Mesenchymal stem cell (in vitro differentiated cells and primary cell): Measurements from ENCODE around the gene MAPK6.

ENCODE experiments used
- DNase-seq: peaks from one replicate; pipeline ENCODE4 v3.0.0-alpha.2; 2013
- H2AFZ ChIP-seq: one replicate; pipeline ENCODE4 v1.6.1; 2013; ENCODE audit warnings: low read depth, mild to moderate bottlenecking, control low read depth, inconsistent platforms, low read length, moderate library complexity
- H2AK5ac ChIP-seq: 2 replicates; pipeline ENCODE4 v1.6.1; 2013; ENCODE audit warnings: low read length, moderate library complexity, mild to moderate bottlenecking, inconsistent platforms; ENCODE audit not compliant: severe bottlenecking
- H2BK120ac ChIP-seq: one replicate; pipeline ENCODE4 v1.6.1; 2013; ENCODE audit warnings: low read depth, mild to moderate bottlenecking, inconsistent platforms, low read length, moderate library complexity
- H2BK12ac ChIP-seq, 2 experiments: one replicate each; pipeline ENCODE4 v1.6.1; 2013; ENCODE audit warnings: inconsistent platforms in 2 of 2, low read length in 2 of 2, mild to moderate bottlenecking in 2 of 2, moderate library complexity in 2 of 2, control low read depth in 1 of 2
- H2BK15ac ChIP-seq: one replicate; pipeline ENCODE4 v1.6.1; 2013; ENCODE audit warnings: mild to moderate bottlenecking, low read depth, inconsistent platforms; ENCODE audit not compliant: poor library complexity, severe bottlenecking
- H2BK5ac ChIP-seq: 2 replicates; pipeline ENCODE4 v1.6.1; 2013; ENCODE audit warnings: low read depth, mild to moderate bottlenecking, low read length, control low read depth, inconsistent platforms; ENCODE audit not compliant: poor library complexity, severe bottlenecking
- H3K14ac ChIP-seq, 2 experiments: one replicate each; pipeline ENCODE4 v1.6.1; 2013; ENCODE audit warnings: inconsistent platforms in 2 of 2, low read length in 2 of 2, control low read depth in 1 of 2, mild to moderate bottlenecking in 1 of 2, moderate library complexity in 1 of 2
- H3K18ac ChIP-seq, 2 experiments: one replicate each; pipeline ENCODE4 v1.6.1; 2013; ENCODE audit warnings: inconsistent platforms in 2 of 2, low read length in 2 of 2, control low read depth in 1 of 2, low read depth in 1 of 2, mild to moderate bottlenecking in 1 of 2
- H3K23ac ChIP-seq, 2 experiments: one replicate each; pipeline ENCODE4 v1.6.1; 2013; ENCODE audit warnings: inconsistent platforms in 2 of 2, low read length in 2 of 2, mild to moderate bottlenecking in 2 of 2, moderate library complexity in 2 of 2, control low read depth in 1 of 2
- H3K27ac ChIP-seq: 2 replicates; pipeline ENCODE4 v1.5.1; 2013; ENCODE audit warnings: mild to moderate bottlenecking, moderate library complexity, low read length, control low read depth, inconsistent platforms; ENCODE audit not compliant: poor library complexity, severe bottlenecking
- H3K27me3 ChIP-seq, 2 experiments: 2 replicates each; pipeline versions ENCODE4 v1.6.1 to v1.7.0; 2013; ENCODE audit warnings: low read length in 2 of 2, mild to moderate bottlenecking in 2 of 2, moderate library complexity in 2 of 2, control low read depth in 1 of 2, inconsistent platforms in 1 of 2; ENCODE audit not compliant: control insufficient read depth in 1 of 2, insufficient read depth in 1 of 2
- H3K36me3 ChIP-seq, 2 experiments: 2 replicates each; pipeline versions ENCODE4 v1.6.1 to v1.7.0; 2013; ENCODE audit warnings: low read length in 2 of 2, control low read depth in 1 of 2, inconsistent platforms in 1 of 2, low read depth in 1 of 2, mild to moderate bottlenecking in 1 of 2; ENCODE audit not compliant: insufficient read depth in 2 of 2, control insufficient read depth in 1 of 2
- H3K4ac ChIP-seq, 2 experiments: one replicate each; pipeline ENCODE4 v1.6.1; 2013; ENCODE audit warnings: inconsistent platforms in 2 of 2, low read length in 2 of 2, mild to moderate bottlenecking in 2 of 2, moderate library complexity in 2 of 2, control low read depth in 1 of 2, low read depth in 1 of 2
- H3K4me1 ChIP-seq: 2 replicates; pipeline ENCODE4 v1.6.1; 2013; ENCODE audit warnings: low read depth, low read length, control low read depth; ENCODE audit not compliant: control insufficient read depth, insufficient read depth
- H3K4me2 ChIP-seq: 2 replicates; pipeline ENCODE4 v1.6.1; 2013; ENCODE audit warnings: low read length, mild to moderate bottlenecking, inconsistent platforms; ENCODE audit not compliant: poor library complexity, severe bottlenecking
- H3K4me3 ChIP-seq, 2 experiments: 2 replicates each; pipeline versions ENCODE4 v1.5.1 to v1.7.0; 2013; ENCODE audit warnings: low read length in 2 of 2, mild to moderate bottlenecking in 2 of 2, control low read depth in 1 of 2, low read depth in 1 of 2; ENCODE audit not compliant: insufficient read depth in 1 of 2
- H3K79me1 ChIP-seq: replicated peaks from 2 replicates; pipeline ENCODE4 v1.6.1; 2013; ENCODE audit warnings: mild to moderate bottlenecking, control low read depth, low read length, inconsistent platforms; ENCODE audit not compliant: poor library complexity, severe bottlenecking
- H3K9ac ChIP-seq: 2 replicates; pipeline ENCODE4 v1.7.0; 2013; ENCODE audit warnings: mild to moderate bottlenecking, low read length, moderate library complexity
- H3K9me3 ChIP-seq: 2 replicates; pipeline ENCODE4 v1.7.0; 2013; ENCODE audit warnings: mild to moderate bottlenecking, low read length; ENCODE audit not compliant: control insufficient read depth
- H4K8ac ChIP-seq: one replicate; pipeline ENCODE4 v1.6.1; 2013; ENCODE audit warnings: inconsistent platforms, mild to moderate bottlenecking, low read length, moderate library complexity
- H4K91ac ChIP-seq: one replicate; pipeline ENCODE4 v1.6.1; 2013; ENCODE audit warnings: mild to moderate bottlenecking, low read length, inconsistent platforms
- WGBS: methylation state at CpG from one replicate; pipeline ENCODE4 v1.1.7; 2013; ENCODE audit warnings: mixed read lengths; 5-methylcytosine and 5-hydroxymethylcytosine counted together

MAPK6 gene

GRCh38 chr15:51982770-51983103 is 36.3 kb upstream of the MAPK6 start:
- Histone ChIP-seq H3K14ac (no peak overlapping the region), H3K4me3 (no peak overlapping the region), H3K36me3 (no peaks in the 10 kb centered on the region), H2AFZ (no peak overlapping the region), H2BK12ac (no peak overlapping the region), H3K9ac (peak overlapping the region; percentile 96), H2AK5ac (no peak overlapping the region), H4K8ac (no peak overlapping the region), H3K4me2 (no peak overlapping the region), H3K27me3 (no peaks in the 10 kb centered on the region), H3K4ac (no peak overlapping the region), H3K79me1 (no peaks in the 10 kb centered on the region), H2BK15ac (no peak overlapping the region), H3K27ac (no peak overlapping the region), H3K23ac (no peak overlapping the region), H3K4me1 (no peaks in the 10 kb centered on the region), H2BK5ac (no peak overlapping the region), H3K18ac (no peak overlapping the region), H4K91ac (no peak overlapping the region), H3K9me3 (no peaks in the 10 kb centered on the region), H2BK120ac (no peak overlapping the region)
- DNase-seq, result no peak

GRCh38 chr15:51991141-51991540 is 27.9 kb upstream of the MAPK6 start:
- no peak overlapping the region for H4K91ac ChIP-seq

GRCh38 chr15:51992953-51993352 is 26.1 kb upstream of the MAPK6 start:
- H3K4me1 ChIP-seq, result peaks cover 4% of the 10 kb centered on the region
- H2AK5ac ChIP-seq, result no peak overlapping the region
- no peak overlapping the region for H2BK12ac ChIP-seq
- no peak overlapping the region for H3K27ac ChIP-seq
- H2AFZ ChIP-seq, result no peak overlapping the region
- 83% methylated on average over 1 of the region's 1 CpG for WGBS
- H3K9ac ChIP-seq, result no peak overlapping the region
- H3K14ac ChIP-seq, result no peak overlapping the region
- no peak overlapping the region for H4K8ac ChIP-seq
- no peak overlapping the region for H4K91ac ChIP-seq
- H3K4ac ChIP-seq, result no peak overlapping the region
- H3K4me3 ChIP-seq, result no peak overlapping the region
- H3K79me1 ChIP-seq, result no peaks in the 10 kb centered on the region
- no peaks in the 10 kb centered on the region for H3K36me3 ChIP-seq
- no peak overlapping the region for H2BK120ac ChIP-seq
- DNase-seq, result no peak
- H3K9me3 ChIP-seq, result no peaks in the 10 kb centered on the region
- H2BK15ac ChIP-seq, result no peak overlapping the region
- H3K27me3 ChIP-seq, result no peaks in the 10 kb centered on the region
- H3K4me2 ChIP-seq, result no peak overlapping the region
- H3K23ac ChIP-seq, result no peak overlapping the region
- no peak overlapping the region for H2BK5ac ChIP-seq
- no peak overlapping the region for H3K18ac ChIP-seq

More at GRCh38 chr15:51991141-51991540, 27.9 kb upstream of the MAPK6 start:
- Histone ChIP-seq H3K27ac (no peak overlapping the region), H2AK5ac (no peak overlapping the region), H2BK12ac (no peak overlapping the region), H3K23ac (no peak overlapping the region), H3K4me1 (peaks cover 4% of the 10 kb centered on the region), H3K27me3 (no peaks in the 10 kb centered on the region), H2BK5ac (no peak overlapping the region), H3K79me1 (no peaks in the 10 kb centered on the region), H3K9ac (no peak overlapping the region), H3K14ac (no peak overlapping the region), H3K18ac (no peak overlapping the region), H2BK120ac (no peak overlapping the region), H3K9me3 (no peaks in the 10 kb centered on the region), H3K4ac (no peak overlapping the region), H4K8ac (no peak overlapping the region), H2AFZ (no peak overlapping the region), H2BK15ac (no peak overlapping the region), H3K4me2 (no peak overlapping the region), H3K36me3 (no peaks in the 10 kb centered on the region), H3K4me3 (no peak overlapping the region)
- no peak for DNase-seq
- WGBS, result 100% methylated on average over 1 of the region's 4 CpGs

DNA sequence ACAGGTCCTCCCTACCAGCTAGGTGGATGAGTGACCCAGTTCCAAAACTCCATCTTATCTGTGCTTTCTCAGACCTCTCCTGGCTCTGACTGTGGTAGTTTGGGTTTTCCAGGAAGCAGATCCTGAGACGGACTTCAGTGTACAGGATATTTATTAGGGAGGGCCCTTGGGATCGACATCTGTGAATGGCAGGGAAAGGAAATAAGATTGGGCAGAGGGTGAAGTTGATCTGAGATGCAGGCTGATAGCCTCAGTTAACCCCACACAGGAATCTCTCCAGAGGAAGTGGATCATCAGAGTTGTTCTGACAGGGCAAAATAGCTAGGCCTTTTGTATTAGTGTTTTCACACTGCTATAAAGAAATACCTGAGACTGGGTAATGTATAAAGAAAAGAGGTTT is 16.7 kb upstream of the MAPK6 start:
- H3K18ac ChIP-seq, result no peak overlapping the region
- H4K91ac ChIP-seq, result no peak overlapping the region
- H3K79me1 ChIP-seq, result no peaks in the 10 kb centered on the region
- no peak overlapping the region for H3K27ac ChIP-seq
- no peak overlapping the region for H4K8ac ChIP-seq
- H2BK12ac ChIP-seq, result no peak overlapping the region
- no peak overlapping the region for H3K4ac ChIP-seq
- WGBS, result 87% methylated on average over 2 of the region's 2 CpGs
- no peaks in the 10 kb centered on the region for H3K9me3 ChIP-seq
- no peak overlapping the region for H3K4me3 ChIP-seq
- no peaks in the 10 kb centered on the region for H3K4me1 ChIP-seq
- H2BK120ac ChIP-seq, result no peak overlapping the region
- DNase-seq, result no peak
- H2BK5ac ChIP-seq, result no peak overlapping the region
- no peak overlapping the region for H3K23ac ChIP-seq
- no peak overlapping the region for H3K14ac ChIP-seq
- H3K36me3 ChIP-seq, result no peaks in the 10 kb centered on the region
- H2AK5ac ChIP-seq, result no peak overlapping the region
- no peak overlapping the region for H2BK15ac ChIP-seq
- H3K4me2 ChIP-seq, result no peak overlapping the region
- no peaks in the 10 kb centered on the region for H3K27me3 ChIP-seq
- H2AFZ ChIP-seq, result no peak overlapping the region
- H3K9ac ChIP-seq, result no peak overlapping the region
